HG03135 (cell line): Measurements from ENCODE around the gene LIM2.

Source experiments
- ATAC-seq: cut with Tn5 transposase; IDR thresholded peaks from one replicate; pipeline ENCODE4 v1.9.1; 2021; ENCODE audit warnings: mild to moderate bottlenecking, moderate library complexity; ENCODE audit not compliant: unreplicated experiment

The LIM2 gene

DNA sequence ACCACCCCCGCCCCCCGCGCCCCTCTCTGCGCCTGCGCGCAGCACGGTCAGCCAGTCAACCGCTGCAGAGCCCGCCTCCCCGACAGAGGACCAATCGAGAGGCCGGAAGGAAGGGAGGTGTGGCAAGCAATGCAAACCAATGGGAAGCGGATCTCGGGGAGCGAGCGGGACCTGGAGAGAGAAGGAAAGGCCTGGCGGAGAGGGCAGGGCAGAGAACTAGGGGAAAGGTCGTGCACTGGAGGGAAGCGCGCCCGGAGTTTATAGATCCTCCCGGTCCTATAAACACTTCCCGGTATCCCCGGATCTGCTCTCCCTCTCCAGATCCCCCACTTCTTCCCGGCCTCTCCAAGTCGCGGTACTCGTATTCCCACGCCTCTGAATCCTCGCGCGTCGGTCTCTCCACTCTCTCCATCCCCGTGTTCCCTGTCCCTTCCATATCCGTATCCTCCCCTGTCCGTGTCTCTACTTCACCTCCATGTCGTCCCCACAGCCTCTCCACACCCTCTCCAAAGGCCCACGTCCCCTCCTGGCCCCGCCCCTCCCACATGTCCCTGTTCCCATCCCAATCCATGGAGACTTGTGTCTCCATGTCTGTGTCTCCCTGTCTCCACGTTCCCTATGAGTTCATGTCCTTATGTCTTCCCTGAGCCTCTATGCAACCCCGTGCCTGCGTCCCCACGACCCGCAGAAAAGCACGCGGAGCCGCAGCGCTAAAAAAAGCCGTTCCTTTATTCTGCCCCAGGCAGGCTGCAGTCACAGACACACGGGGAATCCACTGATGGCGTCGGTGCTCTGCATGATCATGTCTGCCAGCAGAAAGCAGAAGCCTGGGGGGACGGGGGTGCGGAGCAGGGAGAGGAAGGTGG is 21.2 kb downstream of the LIM2 start:
- ATAC-seq: peak; percentile 36

DNA sequence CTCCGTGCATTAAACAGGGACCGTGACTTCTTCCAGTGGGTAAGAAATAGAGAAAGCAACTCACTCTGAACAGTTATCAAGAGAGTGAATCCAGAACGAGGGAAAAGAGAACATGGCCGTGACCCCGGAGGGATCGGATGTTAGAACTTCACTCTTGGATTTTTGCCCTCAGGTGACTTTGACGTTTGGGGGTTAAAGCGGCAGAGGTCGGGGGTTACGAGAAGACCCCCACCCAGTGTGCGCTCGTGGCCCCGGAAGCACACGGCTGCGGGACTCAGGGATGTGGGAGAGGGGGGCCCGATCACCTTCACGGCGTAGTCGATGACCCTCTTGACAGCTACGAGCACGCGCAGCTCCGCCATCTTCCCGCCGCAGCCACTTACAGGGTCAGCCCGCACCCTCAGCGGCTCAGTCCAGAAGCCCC is 21.8 kb downstream of the LIM2 start, which contains the start of gene ETFB:
Gene ETFB (minus strand): TSS at position 424 of the 424 bp plus-strand sequence. CDS start 62 bp downstream, at position 362.
- ATAC-seq: no peak

DNA sequence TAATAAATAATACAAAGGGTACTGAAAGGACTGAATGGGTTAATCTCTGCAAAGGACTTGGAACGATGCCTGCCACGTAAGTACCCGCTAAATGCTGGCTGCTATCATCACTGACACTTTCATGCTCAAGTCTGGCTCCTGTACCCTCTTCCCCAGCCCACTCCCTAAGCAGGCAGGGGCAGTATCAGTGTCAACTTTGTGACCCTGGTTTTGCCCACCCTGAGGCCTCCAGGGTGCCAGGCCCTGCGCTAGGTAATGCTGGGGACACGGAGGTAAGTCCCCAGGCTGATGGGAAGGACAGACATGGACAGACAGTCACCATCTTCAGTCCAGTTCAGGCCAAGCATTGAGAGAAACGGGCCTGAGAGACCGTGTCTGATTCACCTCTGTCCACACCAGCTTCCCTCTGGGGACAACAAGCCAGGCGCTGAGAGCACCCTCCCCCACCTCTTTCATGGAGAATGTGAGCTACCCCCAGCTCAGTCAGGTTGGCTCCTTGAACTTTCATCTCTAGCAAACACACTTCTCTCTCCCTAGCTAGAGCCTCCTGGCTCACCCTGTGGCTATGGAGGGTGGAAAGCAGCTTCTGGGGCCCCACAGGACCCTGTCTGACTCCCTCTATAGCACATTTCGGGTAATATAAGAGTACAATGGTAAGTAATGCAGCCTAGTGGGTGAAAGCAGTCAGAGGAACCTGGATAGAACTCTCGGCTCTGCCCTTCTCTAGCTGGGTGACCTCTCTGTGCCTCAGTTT is 22.4 kb downstream of the LIM2 start:
- ATAC-seq: no peak

DNA sequence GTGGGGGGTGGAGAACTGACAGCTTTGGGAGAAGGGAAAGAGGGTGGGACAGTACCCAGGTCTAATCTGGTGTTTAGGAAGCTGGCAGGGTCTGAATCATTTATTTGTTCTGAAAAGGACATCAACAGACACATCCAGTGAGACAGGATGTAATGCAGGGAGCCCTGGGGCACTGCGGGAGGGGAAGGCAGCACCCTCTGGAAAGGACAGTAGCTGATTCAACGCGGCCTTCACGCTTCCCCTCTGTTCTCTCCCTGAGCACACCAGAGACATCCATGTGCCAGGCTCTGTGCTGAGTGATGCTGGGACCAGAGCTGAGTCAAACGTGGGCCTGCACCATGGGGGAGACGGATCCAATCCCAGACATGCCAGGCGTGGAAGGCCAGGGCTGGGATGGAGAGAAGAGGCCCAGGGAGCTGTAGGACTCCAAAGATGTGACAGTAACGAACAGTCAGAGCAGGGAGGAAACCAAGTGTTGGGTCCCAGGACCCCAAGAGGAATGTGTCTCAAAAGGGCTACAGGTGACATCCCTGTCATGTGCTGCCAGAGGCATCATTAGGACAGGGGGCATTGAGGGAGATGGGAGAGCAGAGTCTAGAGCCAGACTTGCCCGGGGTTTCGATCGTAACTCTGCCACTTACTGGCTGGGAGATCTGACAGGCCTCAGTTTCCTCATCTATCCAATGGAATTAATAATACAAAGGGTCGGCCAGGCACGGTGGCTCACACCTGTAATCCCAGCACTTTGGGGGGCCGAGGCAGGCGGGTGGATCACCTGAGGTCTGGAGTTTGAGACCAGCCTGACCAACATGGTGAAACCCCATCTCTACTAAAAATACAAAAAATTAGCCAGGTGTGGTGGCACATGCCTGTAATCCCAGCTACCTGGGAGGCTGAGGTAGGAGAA is 23.3 kb downstream of the LIM2 start:
- no peak for ATAC-seq

DNA sequence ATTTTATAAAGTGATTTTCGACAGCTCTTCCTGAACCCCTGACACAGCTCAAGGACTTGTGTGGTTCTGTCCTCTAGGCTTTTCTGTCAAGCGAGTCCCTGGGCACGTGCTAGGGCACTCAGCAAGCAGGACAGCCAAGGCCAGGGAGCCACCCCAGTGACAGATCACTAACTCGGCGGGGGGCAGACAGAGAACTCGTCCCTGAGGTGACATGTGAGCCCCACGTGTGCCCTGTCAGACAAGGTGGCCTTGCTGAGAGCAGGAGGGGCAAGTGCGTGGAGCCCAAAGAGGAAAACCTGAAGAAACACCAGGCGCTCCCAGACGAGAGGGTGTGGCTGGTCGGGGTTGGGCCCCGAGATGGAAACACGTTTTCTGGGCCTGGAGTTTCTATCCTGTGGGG is 26.5 kb downstream of the LIM2 start:
- no peak for ATAC-seq

DNA sequence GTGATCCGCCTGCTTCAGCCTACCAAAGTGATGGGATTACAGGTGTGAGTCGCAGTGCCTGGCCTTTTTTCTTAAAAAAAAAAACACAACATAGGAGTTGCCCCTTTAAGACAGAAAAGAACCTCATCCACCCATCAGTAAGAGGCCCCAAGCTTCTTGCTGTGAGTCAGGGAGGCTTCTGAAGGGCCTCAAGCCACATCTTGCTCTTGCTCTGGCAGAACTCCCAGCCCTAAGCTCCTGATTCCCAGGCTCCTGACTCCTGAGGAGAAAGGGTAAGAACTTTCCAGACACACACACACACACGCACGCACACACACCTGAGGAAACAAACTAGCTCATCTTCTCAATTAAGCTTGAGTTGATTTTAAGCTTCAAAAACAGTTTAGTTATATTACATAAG is 28.5 kb downstream of the LIM2 start:
- no peak for ATAC-seq

DNA sequence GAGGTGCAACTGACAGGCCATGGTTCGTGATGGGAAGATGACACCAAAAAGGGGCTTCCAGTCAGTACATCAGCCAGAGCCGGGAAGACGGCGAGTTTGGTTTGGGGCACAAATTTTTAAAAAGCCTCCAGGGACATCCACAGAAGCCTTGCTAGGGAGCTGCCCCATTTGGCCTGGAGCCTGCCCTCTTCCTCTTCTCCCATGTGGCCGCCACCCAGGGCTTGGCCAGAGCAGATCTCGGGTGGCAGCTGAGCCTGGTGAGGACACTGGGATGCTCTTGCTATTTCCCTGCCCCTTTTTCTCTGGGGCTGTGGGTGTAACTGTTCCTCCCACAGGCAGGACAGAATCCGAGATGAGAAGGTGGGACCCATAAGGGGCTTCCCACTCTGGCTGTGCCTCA is 29.8 kb downstream of the LIM2 start:
- no peak for ATAC-seq

DNA sequence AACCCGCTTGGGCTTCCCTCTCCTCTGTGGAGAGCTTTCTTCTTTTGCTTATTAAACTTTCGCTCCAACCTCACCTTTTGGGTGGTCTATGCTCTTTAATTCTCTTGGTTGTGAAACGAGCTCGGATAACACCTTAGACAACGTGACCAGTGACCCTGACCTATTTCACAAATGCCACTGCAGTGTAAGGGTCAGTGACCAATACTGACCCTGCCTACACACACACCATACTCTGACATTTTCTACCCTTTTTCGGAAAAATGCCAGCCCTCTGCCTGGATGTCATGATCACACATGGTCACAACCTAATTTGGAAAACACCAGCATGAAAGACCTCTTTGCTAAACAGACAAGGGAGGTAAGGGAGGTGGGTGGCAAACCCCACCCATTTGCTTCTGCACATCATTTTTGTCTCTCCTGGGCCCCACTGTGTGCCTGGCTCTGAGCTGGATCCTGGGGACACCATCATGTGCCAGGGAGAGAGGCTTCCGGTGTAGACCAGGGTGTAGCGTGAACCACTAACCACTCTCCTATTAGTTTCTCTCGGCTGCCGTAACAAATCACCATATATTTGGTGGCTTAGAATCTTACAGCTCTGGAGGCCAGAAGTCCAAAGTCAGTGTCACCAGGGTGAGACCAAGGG is 31.5 kb downstream of the LIM2 start:
- ATAC-seq: no peak

DNA sequence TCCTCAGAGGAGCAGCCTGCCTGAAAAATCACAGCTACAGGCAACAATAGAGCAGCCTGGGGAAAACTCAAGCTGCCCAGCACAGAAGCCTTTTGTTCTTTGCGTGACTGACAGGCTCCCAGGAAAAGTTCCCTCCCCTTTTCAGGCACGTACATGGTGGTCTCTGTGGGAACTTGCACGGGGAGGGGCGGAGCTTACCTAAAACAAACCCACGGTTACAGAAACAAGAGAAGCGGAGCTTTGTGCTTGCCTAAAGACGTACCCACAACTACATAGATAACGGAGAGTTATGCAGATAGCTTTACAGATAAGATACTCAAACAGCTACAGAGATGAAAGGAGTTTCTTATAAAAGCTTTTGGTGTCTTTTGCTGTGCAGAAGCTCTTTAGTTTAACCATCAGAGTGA is 33.0 kb downstream of the LIM2 start:
- ATAC-seq: no peak

DNA sequence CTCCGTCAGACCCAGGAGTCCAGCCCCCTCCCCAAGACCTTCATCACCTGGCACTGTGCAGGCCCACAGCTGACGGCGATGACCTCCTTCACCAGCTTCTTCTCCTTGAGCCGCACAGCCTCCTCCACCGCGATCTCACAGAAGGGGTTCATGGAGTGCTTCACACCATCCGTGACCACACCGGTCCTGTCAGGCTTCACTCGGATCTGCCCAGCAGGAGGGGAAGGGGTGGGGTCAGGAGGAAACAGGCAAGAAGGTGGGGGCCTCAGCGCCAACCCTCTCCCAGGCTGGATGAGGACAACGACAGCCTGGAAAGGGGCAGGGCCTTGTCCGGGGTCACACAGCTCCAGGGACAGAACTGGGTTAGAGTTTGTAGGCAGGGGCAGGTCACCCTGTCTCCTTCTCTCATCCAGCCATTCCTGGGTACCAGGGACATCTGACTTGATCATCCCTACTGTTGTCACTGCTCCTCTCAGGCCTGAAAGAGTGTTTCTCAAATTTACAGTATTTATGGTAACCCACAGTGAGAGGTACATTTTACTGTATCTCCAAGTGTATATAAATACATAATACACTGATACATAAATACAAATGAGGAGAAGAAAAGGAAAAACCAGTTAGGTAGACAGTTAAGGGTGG is 33.6 kb downstream of the LIM2 start:
- ATAC-seq: no peak

DNA sequence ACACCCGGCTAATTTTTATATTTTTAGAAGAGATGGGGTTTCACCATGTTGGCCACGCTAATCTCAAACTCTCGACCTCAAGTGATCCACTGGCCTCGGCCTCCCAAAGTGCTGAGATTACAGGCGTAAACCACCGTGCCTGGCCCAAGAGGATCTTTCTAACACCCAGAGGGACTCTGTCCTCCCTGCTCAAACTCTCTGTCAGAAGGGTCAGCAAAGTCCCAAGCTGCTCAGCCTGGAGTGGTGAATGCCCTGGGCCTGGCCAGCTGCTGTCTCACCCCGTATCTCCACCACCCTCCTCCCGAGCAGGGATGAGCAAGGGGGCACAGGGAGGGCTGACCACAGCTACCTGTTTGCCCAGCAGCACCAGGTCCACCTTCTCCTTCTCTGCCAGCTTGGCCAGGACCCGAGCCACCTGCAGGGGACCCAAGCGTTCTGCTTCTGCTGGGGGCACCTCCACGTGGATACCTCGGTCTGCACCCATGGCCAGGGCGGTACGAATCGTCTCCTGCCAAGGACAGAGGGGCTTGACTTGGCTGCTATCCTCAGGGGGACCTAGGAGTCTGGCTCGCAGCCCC is 34.9 kb downstream of the LIM2 start:
- ATAC-seq: no peak

DNA sequence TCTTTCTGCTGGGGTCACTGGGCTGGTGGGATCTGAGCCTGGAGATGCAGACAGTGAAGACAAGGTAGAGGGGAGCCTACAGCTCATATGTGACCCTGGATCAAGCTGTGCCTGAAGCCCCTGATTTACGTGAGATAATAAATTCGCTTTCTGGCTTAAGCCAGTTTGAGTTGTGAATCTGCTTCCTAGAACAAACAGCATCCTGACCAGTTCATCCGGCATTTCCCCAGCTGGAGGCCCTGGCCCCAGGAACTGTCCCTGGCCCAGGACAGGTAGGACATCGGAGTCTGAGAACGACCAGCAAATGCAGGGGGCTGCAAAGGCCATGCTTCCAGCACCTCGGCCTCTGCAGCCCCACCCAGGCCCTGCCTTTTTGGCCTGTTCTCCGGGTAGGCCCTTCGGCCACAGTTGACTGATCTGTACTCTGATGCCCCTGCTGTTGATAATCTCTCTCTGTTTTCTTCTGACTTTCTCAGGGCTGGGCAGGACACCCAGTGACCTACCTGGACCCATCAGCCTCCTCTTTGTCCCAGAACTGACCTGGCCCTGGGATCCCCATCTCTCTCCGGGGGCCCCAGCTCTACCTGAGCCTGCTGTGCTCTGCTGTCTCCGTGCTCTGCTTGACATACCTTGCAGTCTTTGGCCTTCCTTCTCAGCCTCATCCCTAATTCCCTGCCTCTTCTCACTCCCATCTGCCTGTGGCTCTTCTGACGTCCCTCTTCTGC is 36.3 kb downstream of the LIM2 start:
- no peak for ATAC-seq

DNA sequence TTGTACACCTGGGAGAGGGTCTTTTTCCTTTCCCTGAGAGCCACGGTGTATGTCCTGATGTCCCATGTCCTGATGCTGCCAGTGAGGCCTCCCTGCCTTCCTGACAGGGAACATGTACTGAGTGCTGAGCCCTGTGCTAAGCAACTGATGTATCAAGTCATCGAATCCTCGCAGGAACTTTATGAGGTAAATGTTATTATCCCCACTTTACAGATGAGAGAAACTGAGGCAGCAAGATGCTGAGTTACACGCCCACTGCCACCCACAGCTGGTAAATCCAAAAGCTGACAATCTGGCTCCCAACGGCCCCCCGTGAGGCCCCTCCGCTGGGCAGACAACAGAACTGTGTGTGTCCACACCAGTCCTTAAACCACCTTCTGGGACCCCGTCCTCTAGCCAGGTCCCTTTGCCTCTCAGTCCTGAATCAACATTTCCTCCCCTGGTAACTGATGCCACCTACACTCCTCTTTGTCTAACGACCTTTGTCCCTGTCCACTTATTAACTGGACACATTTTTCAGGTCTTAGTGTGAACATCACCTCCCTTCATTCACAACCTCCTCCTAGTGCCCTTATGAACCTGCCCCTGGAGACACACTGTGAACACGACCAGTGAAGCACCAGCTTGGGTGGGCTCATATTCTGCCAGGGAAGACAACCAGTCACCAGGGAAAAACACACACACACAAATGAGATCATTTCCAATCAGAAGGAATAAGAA is 40.4 kb downstream of the LIM2 start:
- ATAC-seq: no peak

DNA sequence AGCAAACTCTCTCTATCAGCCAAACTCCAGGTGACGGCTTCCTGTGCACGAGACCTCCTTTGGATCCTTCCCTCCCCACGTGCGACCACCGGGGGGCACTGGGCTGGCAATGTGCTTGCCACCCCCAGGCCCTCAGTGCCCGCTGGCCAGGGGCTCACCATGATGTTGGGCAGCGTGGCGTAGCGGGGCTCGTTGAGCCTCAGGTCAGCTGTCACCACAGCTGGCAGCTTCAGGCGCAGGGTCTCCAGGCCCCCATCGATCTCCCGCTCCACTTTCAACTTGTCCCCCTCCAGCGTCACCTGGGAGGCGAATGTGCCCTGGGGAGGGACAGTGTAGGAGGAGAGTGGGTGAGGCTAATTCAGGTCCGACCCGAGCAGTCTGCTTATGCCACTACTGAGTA is 41.0 kb downstream of the LIM2 start:
- no peak for ATAC-seq

DNA sequence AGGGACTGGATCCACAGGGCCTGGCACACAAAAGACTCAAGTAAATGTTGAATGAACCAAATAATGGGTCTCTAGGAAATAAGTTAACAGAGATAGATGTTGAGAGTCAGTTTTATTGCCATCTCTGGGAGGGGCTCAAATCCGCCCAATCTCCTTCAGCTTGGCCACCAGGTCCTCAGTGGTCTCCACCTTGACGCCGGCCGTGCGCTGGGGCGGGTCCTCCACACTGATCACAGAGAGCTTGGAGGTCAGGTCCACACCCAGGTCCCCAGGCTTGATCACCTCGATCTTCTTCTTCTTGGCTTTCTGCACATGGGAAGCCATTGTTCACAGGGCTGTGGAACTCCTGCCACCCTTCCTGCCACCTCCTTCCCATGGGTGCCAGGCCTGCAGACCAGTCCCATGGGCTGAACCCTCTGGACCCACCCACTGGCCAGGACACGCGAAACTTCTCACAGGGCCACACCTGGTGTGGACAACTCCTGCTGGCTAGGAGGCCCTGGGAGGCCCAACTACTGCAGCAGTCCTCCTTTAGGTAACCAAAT is 42.6 kb downstream of the LIM2 start:
- no peak for ATAC-seq

DNA sequence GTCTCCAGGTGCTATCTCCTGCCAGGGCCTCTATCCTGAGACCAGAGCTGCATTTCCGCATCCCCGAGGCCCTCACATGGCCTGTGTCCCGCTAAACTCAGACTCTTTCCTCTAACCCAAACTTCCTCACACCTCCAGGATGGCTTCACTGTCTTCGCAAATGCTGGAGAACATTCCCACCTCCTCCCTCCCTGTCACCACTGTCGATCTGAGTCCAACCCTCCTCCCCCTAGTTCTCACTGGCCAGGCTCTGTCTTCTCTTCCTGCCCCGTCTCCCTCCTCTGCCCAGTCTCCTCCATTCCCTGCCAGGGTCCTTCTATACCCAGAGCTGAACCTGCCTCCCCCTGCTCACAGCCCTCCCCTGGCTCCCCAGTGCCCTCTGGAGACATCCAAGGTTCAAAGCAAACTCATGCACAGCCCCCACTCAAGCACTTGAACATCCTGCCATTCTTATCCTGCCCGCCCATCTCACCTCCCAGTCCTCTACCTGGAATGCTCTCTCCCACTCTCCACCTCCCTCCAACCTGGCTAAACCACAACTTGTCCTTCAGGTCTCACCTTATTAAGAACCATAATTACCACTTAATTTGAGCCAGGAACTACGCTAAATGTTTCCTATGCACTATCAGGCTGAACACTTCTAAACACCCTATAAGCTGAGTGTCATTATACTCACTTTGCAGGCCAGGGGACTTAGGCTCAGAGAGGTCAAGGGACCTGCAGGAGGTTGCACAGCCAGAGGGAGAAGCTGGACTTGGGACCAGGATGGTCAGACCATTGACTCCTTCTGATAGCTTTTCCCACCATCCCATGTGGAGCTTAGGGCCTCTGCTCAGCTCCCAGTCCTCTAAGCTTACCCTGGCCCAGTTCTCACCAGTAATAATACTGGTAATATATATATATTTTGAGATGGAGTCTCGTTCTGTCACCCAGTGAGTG is 44.9 kb downstream of the LIM2 start:
- no peak for ATAC-seq

DNA sequence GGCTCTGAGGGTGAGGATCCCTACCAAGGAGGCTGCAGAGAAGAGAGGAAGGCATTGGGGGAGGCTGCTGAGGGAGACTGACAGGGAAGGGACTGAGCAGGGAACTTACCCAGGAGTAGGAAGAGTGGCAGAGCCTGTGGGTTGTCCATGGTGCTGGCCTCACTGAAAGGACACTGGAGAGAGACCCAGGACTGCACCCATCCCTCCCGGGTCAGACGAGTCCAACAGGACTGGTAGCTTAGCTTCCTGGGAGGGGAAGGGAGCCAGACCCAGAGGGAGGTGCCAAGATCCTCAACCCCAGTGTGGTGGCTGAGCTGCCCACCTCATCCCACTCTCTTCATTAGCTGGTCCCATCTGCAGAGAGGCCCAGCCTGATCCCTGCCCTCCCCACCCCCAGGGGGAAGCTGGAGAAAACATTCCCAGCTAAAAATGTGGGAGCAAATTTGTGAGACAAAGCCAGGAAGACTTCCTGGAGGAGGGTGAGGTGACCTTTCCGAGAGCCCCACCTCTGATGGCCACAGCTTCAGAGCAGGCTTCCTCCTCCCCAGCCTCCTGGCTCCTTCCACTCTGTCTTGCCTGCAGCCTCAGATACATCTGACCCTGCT is 45.7 kb downstream of the LIM2 start, which contains the start of gene VSIG10L:
Gene VSIG10L (minus strand): TSS at position 164 of the 605 bp plus-strand sequence. CDS start 15 bp downstream, at position 149.
- ATAC-seq: no peak
